ENCODE results near the gene SGCA. TPM values are rescaled to one million over a fixed set of nuclear protein-coding genes. Genes with fewer than 3 reads are reported as not detected.

Gene SGCA
- total and polyA plus RNA-seq, 2 experiments from 2014 or later = 0.19 TPM; not detected in 1

DNA sequence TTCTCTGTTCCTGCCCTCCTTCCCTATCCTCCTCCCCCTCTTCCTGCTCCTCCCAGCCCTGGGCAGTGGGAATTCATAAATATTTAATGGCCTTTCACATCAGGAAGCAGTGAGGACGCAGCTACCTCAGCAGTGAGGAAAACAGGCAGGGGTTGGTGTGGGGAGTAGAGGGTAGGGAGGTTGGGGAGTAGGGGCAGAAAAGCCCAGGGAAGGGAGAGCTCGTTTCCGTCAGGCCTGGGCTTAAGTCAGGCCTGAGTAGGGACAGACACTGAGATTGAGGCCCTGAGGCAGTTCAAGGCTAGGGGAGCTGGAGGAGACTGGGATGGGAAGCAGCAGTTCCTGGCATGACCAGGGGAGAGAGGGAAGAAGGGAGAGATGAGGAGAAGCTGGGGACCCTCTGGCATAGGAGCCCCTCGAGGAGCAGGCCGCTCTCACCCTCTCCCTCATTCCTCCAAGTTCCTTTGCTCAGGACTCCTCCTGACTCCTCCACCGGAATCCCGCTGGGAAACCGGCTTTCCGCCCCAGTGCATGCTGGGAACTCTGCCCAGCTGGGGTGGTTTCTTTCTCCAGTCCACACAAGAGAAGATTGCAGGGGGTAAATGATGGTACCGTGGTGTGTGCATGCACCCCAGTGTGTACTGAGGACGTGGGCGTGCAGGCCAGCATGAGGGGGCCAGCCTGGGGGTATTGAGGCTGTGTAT lies 42.0 kb upstream of the SGCA start:
- H3K27me3 ChIP-seq (ENCODE audit: insufficient read depth) = peaks cover 33% of the 10 kb centered on the region; the same call in 1 of the 2 replicates
- peak overlapping the region; percentile 52; the same call in 1 of the 2 replicates for H3K4me2 ChIP-seq
- no peaks in the 10 kb centered on the region for H3K36me3 ChIP-seq (ENCODE audit: insufficient read depth)
- Mint-ChIP-seq H3K36me3 (ENCODE audit: low read depth) (no peaks in the 10 kb centered on the region), H3K27ac (peak overlapping the region; percentile 93), H3K4me3 (peak overlapping the region; percentile 37), H3K9me3 (no peaks in the 10 kb centered on the region), H3K27me3 (ENCODE audit: insufficient read depth, low read depth, poor library complexity) (peaks cover 40% of the 10 kb centered on the region), H3K4me1 (peaks cover 50% of the 10 kb centered on the region)
- no peak overlapping the region for H3K27ac ChIP-seq (ENCODE audit: low read depth)
- H3K4me1 ChIP-seq (ENCODE audit: insufficient read depth) = peaks cover 23% of the 10 kb centered on the region
- DNase-seq (ENCODE audit: low spot score) (peak; percentile 52), ATAC-seq (peak; percentile 51)
- H3F3A ChIP-seq (replicated peaks; ENCODE audit: low read depth) = no peaks in the 10 kb centered on the region; the same call in 1 of the 2 replicates
- no peaks in the 10 kb centered on the region for H4K20me1 ChIP-seq (replicated peaks; ENCODE audit: insufficient read depth)
- no peak for TF ChIP-seq ETS1 (IDR thresholded peaks at IDR 0.05)
- TF ChIP-seq STAT1 (IDR thresholded peaks at IDR 0.05; ENCODE audit: unreplicated experiment) = no peak
- no peak for TF ChIP-seq ZNF331 (CRISPR knock-in tag; IDR thresholded peaks at IDR 0.05; ENCODE audit: low read depth)
- no peak for TF ChIP-seq CREB1 (CRISPR knock-in tag; IDR thresholded peaks at IDR 0.05; ENCODE audit: low read depth)
- no peak for TF ChIP-seq EZH2 (IDR thresholded peaks at IDR 0.05; ENCODE audit: low read depth, unreplicated experiment)
- TF ChIP-seq, protein P1, sequence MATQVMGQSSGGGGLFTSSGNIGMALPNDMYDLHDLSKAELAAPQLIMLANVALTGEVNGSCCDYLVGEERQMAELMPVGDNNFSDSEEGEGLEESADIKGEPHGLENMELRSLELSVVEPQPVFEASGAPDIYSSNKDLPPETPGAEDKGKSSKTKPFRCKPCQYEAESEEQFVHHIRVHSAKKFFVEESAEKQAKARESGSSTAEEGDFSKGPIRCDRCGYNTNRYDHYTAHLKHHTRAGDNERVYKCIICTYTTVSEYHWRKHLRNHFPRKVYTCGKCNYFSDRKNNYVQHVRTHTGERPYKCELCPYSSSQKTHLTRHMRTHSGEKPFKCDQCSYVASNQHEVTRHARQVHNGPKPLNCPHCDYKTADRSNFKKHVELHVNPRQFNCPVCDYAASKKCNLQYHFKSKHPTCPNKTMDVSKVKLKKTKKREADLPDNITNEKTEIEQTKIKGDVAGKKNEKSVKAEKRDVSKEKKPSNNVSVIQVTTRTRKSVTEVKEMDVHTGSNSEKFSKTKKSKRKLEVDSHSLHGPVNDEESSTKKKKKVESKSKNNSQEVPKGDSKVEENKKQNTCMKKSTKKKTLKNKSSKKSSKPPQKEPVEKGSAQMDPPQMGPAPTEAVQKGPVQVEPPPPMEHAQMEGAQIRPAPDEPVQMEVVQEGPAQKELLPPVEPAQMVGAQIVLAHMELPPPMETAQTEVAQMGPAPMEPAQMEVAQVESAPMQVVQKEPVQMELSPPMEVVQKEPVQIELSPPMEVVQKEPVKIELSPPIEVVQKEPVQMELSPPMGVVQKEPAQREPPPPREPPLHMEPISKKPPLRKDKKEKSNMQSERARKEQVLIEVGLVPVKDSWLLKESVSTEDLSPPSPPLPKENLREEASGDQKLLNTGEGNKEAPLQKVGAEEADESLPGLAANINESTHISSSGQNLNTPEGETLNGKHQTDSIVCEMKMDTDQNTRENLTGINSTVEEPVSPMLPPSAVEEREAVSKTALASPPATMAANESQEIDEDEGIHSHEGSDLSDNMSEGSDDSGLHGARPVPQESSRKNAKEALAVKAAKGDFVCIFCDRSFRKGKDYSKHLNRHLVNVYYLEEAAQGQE (IDR thresholded peaks at IDR 0.05; ENCODE audit: unreplicated experiment) = no peak
- TF ChIP-seq EZH2phosphoT487 (IDR thresholded peaks at IDR 0.05; ENCODE audit: unreplicated experiment) = no peak
- TF ChIP-seq NANOG (IDR thresholded peaks at IDR 0.05; ENCODE audit: borderline replicate concordance) = no peak
- TF ChIP-seq ZNF462 (CRISPR knock-in tag; IDR thresholded peaks at IDR 0.05) = no peak
- no peak for TF ChIP-seq JUNB (IDR thresholded peaks at IDR 0.05; ENCODE audit: unreplicated experiment)
- TF ChIP-seq POLR2AphosphoS5 (IDR thresholded peaks at IDR 0.05; ENCODE audit: low read depth) = no peak
- TF ChIP-seq ZNF114 (CRISPR knock-in tag; IDR thresholded peaks at IDR 0.05) = no peak
- TF ChIP-seq, protein P2, sequence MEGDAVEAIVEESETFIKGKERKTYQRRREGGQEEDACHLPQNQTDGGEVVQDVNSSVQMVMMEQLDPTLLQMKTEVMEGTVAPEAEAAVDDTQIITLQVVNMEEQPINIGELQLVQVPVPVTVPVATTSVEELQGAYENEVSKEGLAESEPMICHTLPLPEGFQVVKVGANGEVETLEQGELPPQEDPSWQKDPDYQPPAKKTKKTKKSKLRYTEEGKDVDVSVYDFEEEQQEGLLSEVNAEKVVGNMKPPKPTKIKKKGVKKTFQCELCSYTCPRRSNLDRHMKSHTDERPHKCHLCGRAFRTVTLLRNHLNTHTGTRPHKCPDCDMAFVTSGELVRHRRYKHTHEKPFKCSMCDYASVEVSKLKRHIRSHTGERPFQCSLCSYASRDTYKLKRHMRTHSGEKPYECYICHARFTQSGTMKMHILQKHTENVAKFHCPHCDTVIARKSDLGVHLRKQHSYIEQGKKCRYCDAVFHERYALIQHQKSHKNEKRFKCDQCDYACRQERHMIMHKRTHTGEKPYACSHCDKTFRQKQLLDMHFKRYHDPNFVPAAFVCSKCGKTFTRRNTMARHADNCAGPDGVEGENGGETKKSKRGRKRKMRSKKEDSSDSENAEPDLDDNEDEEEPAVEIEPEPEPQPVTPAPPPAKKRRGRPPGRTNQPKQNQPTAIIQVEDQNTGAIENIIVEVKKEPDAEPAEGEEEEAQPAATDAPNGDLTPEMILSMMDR (conservative IDR thresholded peaks at IDR 0.05; ENCODE audit: low read depth in 2 of 2) = no peak
- no peaks in the 10 kb centered on the region for H3K9me2 ChIP-seq (ENCODE audit: insufficient read depth)
- peak overlapping the region; percentile 33; the same call in 1 of the 2 replicates for H2AFZ ChIP-seq
- H3K79me2 ChIP-seq (replicated peaks; ENCODE audit: insufficient read depth) = no peaks in the 10 kb centered on the region
- no peak overlapping the region for H3K4me3 ChIP-seq

Data from GM23338 (cell line).